Effector CD4-positive, alpha-beta T cell (primary cell): Measurements from ENCODE around the gene ITGB3.
"Not testable (repeated sequence)": the region's sequence is repeated elsewhere in the genome, so short reads cannot be mapped to it uniquely, and the experiment has no call there.

Experiments
- DNase-seq: peaks from one replicate; pipeline ENCODE4 v3.0.0-alpha.2; 2020

The ITGB3 gene

DNA sequence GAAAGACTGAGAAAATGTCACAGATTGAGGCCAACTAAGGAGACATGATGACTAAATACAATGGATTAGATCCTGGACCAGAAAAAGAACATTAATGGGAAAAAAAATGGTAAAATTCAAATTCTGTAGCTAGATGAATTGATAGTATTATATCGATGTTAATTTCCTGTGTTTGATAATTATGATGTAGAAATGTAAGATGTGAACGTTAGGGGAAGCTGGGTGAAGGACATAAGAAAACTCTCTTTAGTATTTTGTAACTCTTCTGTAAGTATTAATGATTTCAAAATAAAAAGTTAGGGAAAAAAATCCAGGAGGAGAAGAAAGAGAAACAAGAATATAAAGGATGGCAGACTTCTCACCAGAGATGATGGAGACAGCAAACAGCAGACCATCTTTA lies 2.8 kb upstream of the ITGB3 start:
- no peak for DNase-seq

DNA sequence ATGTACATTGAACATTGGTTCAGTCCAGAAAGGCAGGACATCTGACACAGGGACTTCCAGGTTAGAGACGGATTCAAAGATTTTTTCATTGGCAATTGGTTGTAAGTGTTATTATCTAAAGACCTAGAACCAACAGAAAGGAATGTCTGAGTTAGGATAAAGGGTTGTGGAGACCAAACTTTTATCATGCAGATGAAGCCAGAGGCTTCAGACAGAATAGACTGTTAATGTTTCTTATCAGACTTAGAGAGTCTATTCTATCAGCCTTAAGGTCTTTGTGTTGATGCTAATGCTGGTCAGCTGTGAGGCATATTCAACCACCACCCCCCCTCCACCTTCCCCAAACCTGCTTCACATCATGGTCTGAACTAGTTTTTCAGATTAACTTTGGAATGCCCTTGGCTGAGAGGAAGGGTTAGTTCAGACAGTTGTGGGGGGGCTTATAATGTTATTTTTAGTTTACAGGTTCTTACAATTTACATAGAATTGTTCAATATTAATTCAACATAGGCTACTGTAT lies 2.1 kb upstream of the ITGB3 start:
- no peak for DNase-seq

- no peak for DNase-seq
Measured at GRCh38 chr17:47252209-47252608, 1.4 kb upstream of the ITGB3 start.

DNA sequence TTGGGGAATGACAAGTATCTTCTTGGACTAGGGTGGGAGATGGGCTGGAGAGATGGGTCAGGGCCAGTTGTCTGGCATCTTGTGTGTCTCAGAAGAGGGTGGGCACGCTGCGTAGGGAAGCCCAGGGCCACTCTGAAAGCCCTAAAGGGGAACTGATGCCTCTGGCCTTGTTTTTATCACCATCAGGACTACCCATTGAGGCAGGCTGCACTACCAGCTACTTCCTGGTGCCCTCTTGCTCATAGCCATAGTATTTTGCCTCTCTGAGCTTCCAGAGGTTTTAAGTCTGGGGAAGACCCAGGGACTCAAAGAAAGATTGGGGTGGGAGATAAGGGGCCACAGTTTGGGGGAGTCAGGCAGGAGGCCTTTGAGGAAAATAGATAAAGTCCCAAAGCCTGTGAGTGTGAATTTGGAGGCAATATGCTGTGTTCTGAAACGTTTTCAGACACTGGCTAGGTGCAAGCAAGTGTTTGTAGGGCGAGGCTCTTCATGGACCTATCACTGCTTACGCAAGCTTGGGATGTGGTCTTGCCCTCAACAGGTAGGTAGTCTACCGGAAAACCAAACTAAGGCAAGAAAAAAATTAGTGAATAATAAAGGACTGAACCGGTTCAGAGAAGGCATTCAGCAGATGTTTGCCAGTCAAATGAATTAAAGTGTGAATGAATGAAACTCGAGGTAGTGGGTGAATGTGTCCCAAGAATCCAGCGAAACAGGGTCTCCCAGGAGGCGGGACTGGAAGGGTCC lies 688 bp upstream of the ITGB3 start:
- DNase-seq = no peak

DNA sequence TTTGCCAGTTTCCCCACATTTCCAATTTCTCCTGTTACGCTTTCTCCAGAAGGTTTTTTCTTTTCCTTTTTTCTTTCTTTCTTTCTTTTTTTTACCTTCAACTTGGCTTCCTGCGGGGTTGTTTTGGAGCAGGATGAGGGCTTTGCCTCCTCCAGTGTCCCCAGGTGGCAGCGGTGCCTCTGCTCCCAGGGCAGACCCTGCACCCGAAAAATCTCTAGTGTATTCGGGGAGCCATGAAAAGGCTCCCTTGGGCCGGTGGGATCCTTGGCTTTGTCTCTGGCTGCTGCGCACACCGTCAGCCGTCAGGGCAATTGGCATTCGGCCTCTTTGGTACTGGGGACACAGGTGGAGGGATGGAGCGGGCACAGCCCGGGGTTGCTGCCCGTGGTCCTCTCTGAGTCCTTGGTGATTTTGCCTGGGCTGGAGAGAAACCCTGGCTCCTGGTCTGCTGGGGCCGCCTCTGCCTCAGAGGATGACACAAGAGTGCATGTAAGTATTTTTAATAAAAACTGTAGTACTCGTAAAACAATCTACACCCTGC lies 846 bp downstream of the ITGB3 start:
- DNase-seq = no peak

GRCh38 chr17:47257651-47258339 lies 4.2 kb downstream of the ITGB3 start:
- no peak for DNase-seq

DNA sequence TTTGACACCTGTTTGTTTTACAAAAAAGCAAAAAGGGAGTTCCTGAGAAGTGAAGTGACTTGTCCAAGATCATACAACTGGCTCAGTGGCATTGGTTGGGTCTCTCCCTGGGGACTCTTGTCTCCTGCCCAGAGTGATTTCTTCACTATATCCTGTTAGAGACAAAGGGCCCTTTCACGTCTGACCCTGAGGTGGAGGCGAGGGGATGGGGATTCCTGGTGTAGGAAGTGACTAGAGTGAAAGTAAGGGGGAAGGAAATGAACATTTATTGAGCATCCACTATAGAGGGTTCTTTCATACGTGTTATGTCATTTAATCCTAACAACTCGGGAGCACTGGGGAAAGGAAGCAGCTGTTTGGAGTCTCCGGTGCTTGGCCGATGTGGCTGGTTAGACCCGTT lies 9.0 kb downstream of the ITGB3 start:
- no peak for DNase-seq

DNA sequence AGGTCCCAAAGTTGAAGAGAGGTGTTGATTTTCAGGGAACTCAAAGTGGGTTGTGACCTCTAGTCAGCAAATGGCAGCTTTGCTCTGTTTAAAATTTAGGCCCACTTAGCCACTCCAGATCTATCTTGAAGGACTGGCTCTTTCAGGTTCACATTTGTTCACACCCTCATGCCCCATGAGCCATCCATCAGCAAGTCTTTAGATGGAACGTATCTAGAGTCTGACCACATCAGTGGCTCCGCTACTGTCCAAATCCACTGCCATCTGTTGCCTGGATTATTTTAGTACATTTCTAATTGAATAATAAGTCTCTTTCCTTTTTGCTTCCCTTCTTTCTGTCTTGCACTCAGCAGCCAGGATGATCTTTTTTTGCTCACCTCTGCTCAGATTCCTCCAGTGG lies 10.5 kb downstream of the ITGB3 start:
- DNase-seq = no peak

DNA sequence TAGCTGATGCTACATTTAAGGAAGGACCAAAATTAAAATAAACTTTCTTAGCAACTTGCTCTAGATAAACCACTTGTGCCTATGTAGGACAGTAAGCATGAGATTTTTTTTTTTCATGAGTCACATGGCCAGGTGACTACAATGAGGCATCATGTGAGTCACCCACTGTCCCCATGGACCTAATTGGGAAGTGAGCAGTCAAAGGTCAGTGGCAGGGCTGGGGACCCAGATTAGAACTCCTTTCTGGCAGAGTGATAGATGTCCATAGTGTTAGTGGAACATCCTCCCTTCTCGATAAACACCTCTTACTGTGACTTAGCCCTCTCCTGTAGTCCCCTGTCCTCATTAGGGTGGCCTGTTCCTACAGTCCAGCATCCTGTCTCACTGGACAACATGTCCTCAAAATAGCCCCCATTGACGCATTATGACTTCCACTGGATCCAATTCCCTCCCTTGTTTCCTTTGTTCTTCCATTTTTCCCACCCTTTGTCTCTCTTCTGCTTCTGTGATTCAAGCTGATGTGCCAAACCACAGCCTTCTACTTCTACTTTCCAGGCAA lies 12.4 kb downstream of the ITGB3 start:
- DNase-seq = no peak

GRCh38 chr17:47266782-47267181 lies 13.2 kb downstream of the ITGB3 start:
- DNase-seq = no peak

- DNase-seq = no peak
Measured at GRCh38 chr17:47267354-47267828, 13.8 kb downstream of the ITGB3 start.

GRCh38 chr17:47268964-47269363 lies 15.3 kb downstream of the ITGB3 start:
- not testable (repeated sequence) for DNase-seq

GRCh38 chr17:47269561-47270280 lies 16.1 kb downstream of the ITGB3 start:
- not testable (repeated sequence) for DNase-seq

- DNase-seq = no peak
Measured at GRCh38 chr17:47270946-47271705, 17.5 kb downstream of the ITGB3 start.

DNA sequence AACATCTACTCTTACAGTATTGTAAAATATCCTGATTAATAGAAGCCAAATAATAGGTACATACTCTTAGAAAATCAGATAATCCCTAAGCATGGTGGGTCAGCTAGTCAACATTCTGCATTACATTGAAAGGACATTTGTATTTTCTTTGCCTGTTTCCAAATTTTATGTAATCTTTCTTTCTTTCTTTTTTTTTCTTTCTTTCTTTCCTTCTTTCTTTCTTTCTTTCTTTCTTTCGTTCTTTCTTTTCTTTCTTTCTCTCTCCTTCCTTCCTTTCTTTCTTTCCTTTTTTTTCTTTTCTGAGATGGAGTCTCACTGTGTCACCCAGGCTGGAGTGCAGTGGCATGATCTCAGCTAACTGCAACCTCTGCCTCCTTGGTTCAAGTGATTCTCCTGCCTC lies 18.9 kb downstream of the ITGB3 start:
- DNase-seq = no peak

- no peak for DNase-seq
Measured at GRCh38 chr17:47273245-47273644, 19.6 kb downstream of the ITGB3 start.

- no peak for DNase-seq
Measured at GRCh38 chr17:47274319-47275069, 20.9 kb downstream of the ITGB3 start.

DNA sequence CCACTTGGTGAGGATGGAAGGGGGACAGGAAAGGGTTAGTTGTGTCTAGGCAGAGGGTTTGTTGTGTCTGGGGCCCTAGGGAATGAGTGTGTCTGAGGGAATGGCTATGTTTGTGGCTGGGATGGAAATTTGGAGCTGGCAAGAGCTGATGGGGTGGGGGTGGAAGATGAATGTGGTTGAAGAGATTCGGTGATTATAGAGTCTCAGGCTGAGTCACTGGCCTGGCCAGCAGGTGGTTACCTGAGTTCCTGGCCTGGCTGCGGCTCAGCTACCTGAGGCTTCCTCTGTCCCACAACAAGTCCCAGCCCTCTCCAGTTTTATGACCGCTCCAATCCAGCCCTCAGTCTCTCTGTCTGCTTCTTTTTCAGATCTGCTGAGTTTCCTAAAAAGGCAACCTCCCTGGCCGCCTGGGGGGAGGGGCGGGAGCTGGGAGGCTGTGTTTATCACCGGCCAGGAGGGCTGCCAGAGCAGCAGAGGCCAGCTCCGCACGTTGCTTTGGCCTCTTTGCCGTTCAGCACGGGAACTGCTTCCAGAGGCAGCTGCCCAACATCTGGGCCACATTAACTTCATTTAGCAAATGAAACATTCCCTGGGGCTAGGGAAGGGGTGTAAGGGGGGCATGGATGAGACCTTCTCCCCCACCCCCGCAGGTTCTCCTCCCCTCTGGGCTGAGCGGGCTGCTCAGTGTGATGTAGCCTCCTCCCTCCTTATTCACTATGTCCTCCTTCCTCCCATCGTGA lies 21.8 kb downstream of the ITGB3 start:
- no peak for DNase-seq

DNA sequence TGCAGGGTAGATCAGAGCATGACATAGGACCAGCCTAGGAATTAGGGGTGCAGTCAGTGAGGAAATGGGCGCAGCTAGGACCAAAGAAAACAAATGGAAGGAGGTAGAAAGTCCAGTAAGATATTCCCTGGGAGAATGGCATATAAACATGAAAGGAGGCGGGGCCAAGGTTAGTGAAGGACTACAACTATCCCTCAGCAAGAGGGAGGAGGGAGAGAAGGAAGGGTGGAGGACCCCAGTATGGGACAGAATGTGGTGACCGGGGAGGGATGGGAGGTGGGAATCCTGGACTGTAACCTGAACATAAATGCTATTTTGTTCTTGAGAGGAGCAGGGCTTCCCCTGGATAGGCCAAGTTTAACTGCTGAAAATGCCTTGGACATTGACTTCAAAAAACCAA lies 22.8 kb downstream of the ITGB3 start:
- DNase-seq = no peak

DNA sequence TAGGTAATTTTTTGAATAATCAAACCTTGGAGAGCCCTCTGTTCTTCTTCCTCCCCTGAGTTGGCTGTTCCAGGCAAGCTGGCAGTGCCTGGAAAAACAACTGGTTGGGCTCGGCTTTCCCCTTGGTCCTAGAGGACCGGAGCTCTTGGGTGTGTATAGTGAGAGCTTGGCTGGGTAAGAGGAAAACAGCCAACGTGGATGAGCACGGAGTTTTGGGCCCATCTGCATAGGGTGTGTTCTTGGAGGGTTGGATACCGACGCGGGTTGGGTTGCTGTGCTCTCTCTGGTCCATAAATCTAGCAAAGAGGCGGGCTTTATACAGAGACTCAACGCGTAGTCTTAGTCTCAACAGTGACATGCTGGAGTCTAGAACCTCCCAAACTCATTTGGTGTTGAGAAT lies 23.2 kb downstream of the ITGB3 start:
- no peak for DNase-seq

- DNase-seq = no peak
Measured at GRCh38 chr17:47277921-47278320, 24.3 kb downstream of the ITGB3 start.
